CD4-positive, CD25-positive, alpha-beta regulatory T cell (primary cell): Measurements from ENCODE around the gene GNG7. TPM values are rescaled to one million over a fixed set of nuclear protein-coding genes. Genes with fewer than 3 reads are reported as not detected.
"Not testable (repeated sequence)": the region's sequence is repeated elsewhere in the genome, so short reads cannot be mapped to it uniquely, and the experiment has no call there.

Source experiments
- ATAC-seq, 2 donors: fragments of 150-1000 bp; cut with Tn5 transposase; one replicate each; pipeline ENCODE4 v1.10.0; 2021; ENCODE audit warnings: low read depth in 2 of 2, moderate number of reproducible peaks in 2 of 2, moderate library complexity in 1 of 2
- DNase-seq, 3 donors: peaks; one replicate each; pipeline versions ENCODE4 v3.0.0 to v3.0.0-alpha.2; 2012 to 2022; ENCODE audit warnings: mixed read lengths in 1 of 3
- H3K27ac ChIP-seq: one replicate; pipeline ENCODE4 v1.7.0; 2013; ENCODE audit warnings: mild to moderate bottlenecking, low read length; ENCODE audit not compliant: insufficient read depth, poor library complexity, severe bottlenecking
- H3K27me3 ChIP-seq: one replicate; pipeline ENCODE4 v1.7.0; 2013; ENCODE audit warnings: low read length; ENCODE audit not compliant: control insufficient read depth, insufficient read depth
- H3K36me3 ChIP-seq: one replicate; pipeline ENCODE4 v1.7.0; 2013; ENCODE audit warnings: mild to moderate bottlenecking, low read length, moderate library complexity; ENCODE audit not compliant: control insufficient read depth, insufficient read depth
- H3K4me1 ChIP-seq: 2 replicates; pipeline ENCODE4 v1.7.0; 2013; ENCODE audit warnings: mild to moderate bottlenecking, low read length; ENCODE audit not compliant: insufficient read depth, control insufficient read depth, poor library complexity, severe bottlenecking
- H3K4me3 ChIP-seq: one replicate; pipeline ENCODE4 v1.7.0; 2013; ENCODE audit warnings: low read depth, mild to moderate bottlenecking, low read length, moderate library complexity
- H3K9me3 ChIP-seq, 2 experiments: 1 replicate in 1 of 2; 2 replicates in 1 of 2; pipeline ENCODE4 v1.7.0; 2013; ENCODE audit warnings: low read length in 2 of 2, mild to moderate bottlenecking in 1 of 2, moderate library complexity in 1 of 2; ENCODE audit not compliant: control insufficient read depth in 2 of 2
- H3K27ac Mint-ChIP-seq, 3 donors: one replicate each; pipeline ENCODE4 v1.8.0; 2020 to 2022; ENCODE audit warnings: mild to moderate bottlenecking in 3 of 3, mixed read lengths in 3 of 3, moderate library complexity in 2 of 3
- H3K27me3 Mint-ChIP-seq: one replicate; pipeline ENCODE4 v1.8.0; 2022; ENCODE audit warnings: mild to moderate bottlenecking, mixed read lengths
- H3K36me3 Mint-ChIP-seq: one replicate; pipeline ENCODE4 v1.8.0; 2020; ENCODE audit warnings: mixed read lengths
- H3K4me1 Mint-ChIP-seq, 4 donors: one replicate each; pipeline ENCODE4 v1.8.0; 2020 to 2022; ENCODE audit warnings: mixed read lengths in 4 of 4, mild to moderate bottlenecking in 1 of 4
- H3K4me3 Mint-ChIP-seq, 4 donors: one replicate each; pipeline ENCODE4 v1.8.0; 2020 to 2022; ENCODE audit warnings: mild to moderate bottlenecking in 4 of 4, mixed read lengths in 4 of 4, moderate library complexity in 3 of 4
- H3K9me3 Mint-ChIP-seq, 7 donors: one replicate each; pipeline ENCODE4 v1.8.0; 2020 to 2022; ENCODE audit warnings: mixed read lengths in 7 of 7, mild to moderate bottlenecking in 3 of 7, moderate library complexity in 2 of 7
- polyA plus RNA-seq, 4 donors: library from polyadenylated mRNA; unstranded; fragments of 300-500 nt; fragmentation: Illumina TruSeq; gene quantifications; one replicate each; pipeline ENCODE4 v1.2.3, GENCODE V29; 2021
- total RNA-seq: library from RNA; stranded (reverse); gene quantifications from one replicate; pipeline ENCODE4 v1.2.3, GENCODE V29; 2022

The GNG7 gene
- total and polyA plus RNA-seq, 5 donors from 2014 or later = 0.65 to 1.6 (median 1.2) TPM

DNA sequence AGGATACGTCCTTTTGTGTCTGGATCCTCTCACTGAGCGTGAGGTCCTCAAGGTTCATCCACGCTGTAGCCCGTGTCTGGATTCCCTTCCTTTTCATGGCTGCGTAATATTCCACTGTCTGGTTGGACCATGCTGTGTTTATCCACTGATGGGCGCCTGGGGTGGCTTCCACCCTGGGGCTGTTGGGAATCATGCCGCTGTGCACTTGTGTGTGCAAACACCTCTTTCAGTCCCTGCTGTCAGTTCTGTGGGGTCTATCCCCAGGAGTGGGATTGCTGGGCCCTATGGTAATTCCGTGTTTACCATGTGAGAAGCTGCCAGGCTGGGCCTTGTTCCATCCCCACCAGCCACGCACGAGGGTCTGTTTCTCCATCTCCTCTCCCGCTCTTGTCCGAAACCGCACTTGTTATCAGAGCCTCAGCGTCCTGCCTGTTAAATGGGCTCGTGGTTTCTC lies 128.0 kb downstream of the GNG7 start:
- ATAC-seq = no peak
- Mint-ChIP-seq H3K36me3 (no peaks in the 10 kb centered on the region), H3K27me3 (peaks cover 7% of the 10 kb centered on the region), H3K4me1 (peaks cover 0 to 5% (median under 1%) of the 10 kb centered on the region in 4 donors), H3K27ac (peak overlapping the region in 1 of 3 donors; percentile 94), H3K4me3 (no peak overlapping the region), H3K9me3 (peaks cover 0 to 4% (median 0%) of the 10 kb centered on the region in 7 donors)
- no peaks in the 10 kb centered on the region for H3K36me3 ChIP-seq
- peaks cover 7% of the 10 kb centered on the region for H3K4me1 ChIP-seq
- H3K9me3 ChIP-seq = no peaks in the 10 kb centered on the region
- H3K27ac ChIP-seq = no peak overlapping the region
- no peak for DNase-seq
- no peak overlapping the region for H3K4me3 ChIP-seq
- H3K27me3 ChIP-seq = no peaks in the 10 kb centered on the region

DNA sequence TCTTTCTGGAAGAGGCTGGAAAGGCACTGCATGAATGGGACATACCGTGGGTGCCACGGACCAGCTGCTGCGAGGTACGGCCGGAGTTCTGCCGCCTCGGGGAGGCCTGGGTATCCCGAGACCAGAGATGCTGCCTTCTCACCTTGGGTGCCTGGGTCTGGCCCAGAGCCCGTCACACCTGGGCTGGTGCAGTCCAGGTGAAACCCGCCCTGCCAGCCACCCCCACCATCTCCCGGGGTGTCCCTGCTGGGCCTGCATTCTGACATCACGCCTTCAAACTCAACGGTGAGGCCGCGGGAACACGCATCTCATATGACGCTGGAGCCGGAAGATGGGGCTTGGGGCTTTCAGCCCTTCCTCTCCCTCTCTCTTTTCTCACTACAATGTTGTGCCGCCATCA lies 128.6 kb downstream of the GNG7 start:
- Mint-ChIP-seq H3K27ac (peak overlapping the region in 1 of 3 donors; percentile 94), H3K4me1 (peaks cover 0 to 3% (median under 1%) of the 10 kb centered on the region in 4 donors), H3K9me3 (peaks cover 0 to 4% (median 0%) of the 10 kb centered on the region in 7 donors), H3K36me3 (peaks cover under 1% of the 10 kb centered on the region), H3K4me3 (no peak overlapping the region), H3K27me3 (peaks cover 7% of the 10 kb centered on the region)
- Histone ChIP-seq H3K27me3 (no peaks in the 10 kb centered on the region), H3K9me3 (no peaks in the 10 kb centered on the region), H3K36me3 (no peaks in the 10 kb centered on the region), H3K4me3 (no peak overlapping the region), H3K27ac (no peak overlapping the region), H3K4me1 (peaks cover 1% of the 10 kb centered on the region)
- no peak for DNase-seq
- no peak for ATAC-seq

DNA sequence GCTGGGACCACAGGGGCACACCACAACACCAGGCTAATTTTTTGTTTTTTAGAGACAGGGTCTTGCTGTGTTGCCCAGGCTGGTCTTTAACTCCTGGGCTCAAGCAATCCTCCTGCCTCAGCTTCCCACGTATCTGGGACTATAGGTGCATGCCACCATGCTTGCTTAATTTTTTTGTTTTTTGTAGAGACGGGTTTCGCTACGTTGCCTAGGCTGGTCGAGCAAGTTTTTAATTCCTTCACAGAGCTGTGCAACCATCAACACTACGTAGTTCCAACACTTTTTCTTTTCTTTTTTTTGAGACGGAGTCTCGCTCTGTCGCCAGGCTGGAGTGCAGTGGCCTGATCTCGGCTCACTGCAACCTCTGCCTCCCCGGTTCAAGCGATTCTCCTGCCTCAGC lies 130.3 kb downstream of the GNG7 start:
- not testable (repeated sequence) for H3K36me3 ChIP-seq, ATAC-seq, H3K27me3 ChIP-seq, H3K27ac ChIP-seq, H3K27me3 Mint-ChIP-seq, H3K4me3 Mint-ChIP-seq, H3K4me1 ChIP-seq, H3K9me3 ChIP-seq, DNase-seq, H3K27ac Mint-ChIP-seq, H3K4me3 ChIP-seq, H3K9me3 Mint-ChIP-seq, H3K36me3 Mint-ChIP-seq
- peaks cover 0 to 14% (median 6%) of the 10 kb centered on the region in 4 donors for H3K4me1 Mint-ChIP-seq

DNA sequence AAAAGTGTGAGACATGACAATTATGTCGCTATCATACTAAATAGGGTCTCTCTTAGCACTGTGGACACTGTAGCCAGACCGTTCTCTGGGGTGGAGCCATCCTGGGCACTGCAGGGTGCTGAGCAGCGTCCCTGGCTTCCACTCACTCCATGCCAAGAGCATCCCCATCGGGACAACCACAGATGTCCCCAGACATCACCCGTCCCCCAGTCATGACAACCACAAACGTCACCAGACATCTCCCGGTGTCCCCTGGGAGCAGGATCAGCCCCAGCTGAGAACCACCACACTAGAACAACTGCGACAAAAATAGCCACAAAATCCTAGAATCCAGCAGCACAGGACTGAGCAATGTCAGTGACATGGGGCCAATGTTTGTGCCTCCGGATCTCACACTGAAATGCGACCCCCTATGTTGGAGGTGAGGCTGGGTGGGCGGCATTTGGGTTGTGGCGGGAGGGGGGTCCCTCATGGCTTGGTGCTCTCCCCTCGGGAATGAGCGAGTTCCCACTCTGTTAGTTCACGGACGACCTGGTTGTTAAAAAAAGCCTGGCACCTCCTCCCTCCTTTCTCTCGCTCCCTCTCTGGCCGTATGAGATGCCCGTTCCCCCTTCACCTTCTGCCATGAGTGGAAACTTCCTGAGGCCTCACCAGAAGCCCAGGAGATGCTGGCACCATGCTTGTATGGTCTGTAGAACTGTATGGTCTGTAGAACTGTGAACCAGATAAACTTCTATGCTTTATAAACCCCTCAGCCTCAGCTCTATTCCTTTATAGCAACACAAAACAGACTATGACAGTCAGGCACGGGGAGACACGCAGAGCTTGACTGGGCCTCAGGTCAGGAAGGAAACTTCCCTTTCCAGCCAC lies 132.7 kb downstream of the GNG7 start:
- Mint-ChIP-seq H3K27ac (no peak overlapping the region), H3K4me3 (no peak overlapping the region), H3K27me3 (no peaks in the 10 kb centered on the region), H3K36me3 (peaks cover 4% of the 10 kb centered on the region), H3K9me3 (peaks cover 0 to 4% (median 0%) of the 10 kb centered on the region in 7 donors), H3K4me1 (peaks cover 0 to 18% (median 6%) of the 10 kb centered on the region in 4 donors)
- Histone ChIP-seq H3K27me3 (no peaks in the 10 kb centered on the region), H3K27ac (no peak overlapping the region), H3K9me3 (no peaks in the 10 kb centered on the region), H3K4me1 (peaks cover 8% of the 10 kb centered on the region), H3K4me3 (no peak overlapping the region), H3K36me3 (no peaks in the 10 kb centered on the region)
- DNase-seq (no peak), ATAC-seq (no peak)

DNA sequence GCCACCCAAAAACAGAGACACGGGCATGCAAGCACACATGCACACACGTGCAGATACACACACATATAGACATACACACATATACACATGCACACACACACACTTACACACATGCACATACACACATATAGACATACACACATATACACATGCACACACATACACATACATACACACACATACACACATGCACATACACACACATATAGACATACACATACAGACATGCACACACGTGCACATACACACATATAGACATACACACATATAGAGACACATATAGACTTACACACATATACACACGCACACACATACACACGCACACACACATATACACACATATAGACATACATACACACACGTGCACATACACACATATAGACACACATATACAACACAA lies 134.5 kb downstream of the GNG7 start:
- Histone ChIP-seq H3K9me3 (no peaks in the 10 kb centered on the region), H3K27ac (no peak overlapping the region), H3K4me1 (peaks cover 8% of the 10 kb centered on the region), H3K4me3 (no peak overlapping the region), H3K36me3 (no peaks in the 10 kb centered on the region), H3K27me3 (no peaks in the 10 kb centered on the region)
- H3K4me1 Mint-ChIP-seq = peaks cover 0 to 21% (median 6%) of the 10 kb centered on the region in 4 donors
- ATAC-seq = no peak
- H3K4me3 Mint-ChIP-seq = peak overlapping the region in 2 of 4 donors; percentile 40 to 74
- H3K36me3 Mint-ChIP-seq = peaks cover 4% of the 10 kb centered on the region
- peak overlapping the region in 2 of 3 donors; percentile 63 to 80 for H3K27ac Mint-ChIP-seq
- DNase-seq = no peak
- H3K9me3 Mint-ChIP-seq = peaks cover 0 to 4% (median 0%) of the 10 kb centered on the region in 7 donors
- H3K27me3 Mint-ChIP-seq = no peaks in the 10 kb centered on the region

DNA sequence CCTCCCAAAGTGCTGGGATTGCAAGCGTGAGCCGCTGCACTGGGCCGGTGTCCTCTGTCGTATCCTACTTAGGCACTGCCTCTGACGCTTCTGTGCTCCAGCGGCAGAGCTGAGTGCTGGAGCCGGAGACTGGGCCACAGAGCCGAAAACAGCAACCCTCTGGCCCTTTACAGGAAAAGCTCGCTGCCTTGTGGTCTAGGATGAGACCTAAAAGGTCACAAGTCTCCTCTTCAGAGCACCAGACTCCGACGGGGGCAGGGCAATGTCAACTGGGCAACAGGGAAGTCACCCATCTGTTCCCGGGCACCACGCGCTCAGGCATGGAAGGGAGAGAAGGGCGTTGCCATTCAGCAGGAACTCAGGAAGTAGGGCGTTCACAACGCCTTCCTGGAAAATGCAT lies 134.9 kb downstream of the GNG7 start:
- H3K36me3 ChIP-seq = no peaks in the 10 kb centered on the region
- H3K4me3 Mint-ChIP-seq = peak overlapping the region in 2 of 4 donors; percentile 40 to 74
- no peaks in the 10 kb centered on the region for H3K9me3 ChIP-seq
- H3K9me3 Mint-ChIP-seq = peaks cover 0 to 4% (median 0%) of the 10 kb centered on the region in 7 donors
- H3K27ac ChIP-seq = no peak overlapping the region
- peaks cover 4% of the 10 kb centered on the region for H3K36me3 Mint-ChIP-seq
- H3K27ac Mint-ChIP-seq = peak overlapping the region in 2 of 3 donors; percentile 63 to 80
- peak in 1 of 3 donors; percentile 60 for DNase-seq
- no peak for ATAC-seq
- H3K27me3 Mint-ChIP-seq = no peaks in the 10 kb centered on the region
- peaks cover 0 to 23% (median 6%) of the 10 kb centered on the region in 4 donors for H3K4me1 Mint-ChIP-seq
- no peaks in the 10 kb centered on the region for H3K27me3 ChIP-seq
- H3K4me1 ChIP-seq = peaks cover 10% of the 10 kb centered on the region
- no peak overlapping the region for H3K4me3 ChIP-seq

DNA sequence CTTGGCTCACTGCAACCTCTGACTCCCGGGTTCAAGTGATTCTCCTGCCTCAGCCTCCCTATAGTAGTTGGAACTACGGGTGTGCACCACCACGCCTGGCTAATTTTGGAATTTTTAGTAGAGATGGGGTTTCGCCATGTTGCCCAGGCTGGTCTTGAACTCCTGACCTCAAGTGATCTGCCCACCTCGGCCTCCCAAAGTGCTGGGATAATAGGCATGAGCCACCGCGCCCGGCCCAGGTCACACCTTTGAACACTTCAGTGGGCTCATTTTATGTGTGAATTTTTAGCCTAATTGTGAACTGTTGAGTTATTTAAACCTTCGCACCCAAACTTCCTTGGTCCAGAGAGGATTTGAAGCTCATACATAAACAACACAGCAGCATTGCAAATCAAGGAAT lies 138.9 kb downstream of the GNG7 start:
- H3K27ac Mint-ChIP-seq = peak overlapping the region in 1 of 3 donors; percentile 56
- H3K27ac ChIP-seq, H3K36me3 ChIP-seq, H3K9me3 ChIP-seq, ATAC-seq, H3K27me3 Mint-ChIP-seq, DNase-seq, H3K9me3 Mint-ChIP-seq, H3K27me3 ChIP-seq, H3K36me3 Mint-ChIP-seq, H3K4me3 ChIP-seq: not testable (repeated sequence)
- peak overlapping the region in 3 of 4 donors; percentile 54 to 94 (median 75) for H3K4me3 Mint-ChIP-seq
- peaks cover 5 to 36% (median 13%) of the 10 kb centered on the region in 4 donors for H3K4me1 Mint-ChIP-seq
- peaks cover 26% of the 10 kb centered on the region for H3K4me1 ChIP-seq
